NCI-H146 treated with DMSO at 0.1 percent for 48 hours (cell line): ENCODE measurements around the gene SHISAL2A.
A peak's percentile ranks its signal among the peaks of the same experiment; 100 is the strongest.

Experiments used
- DNase-seq: peaks from one replicate; lab custom pipeline; 2025; ENCODE audit not compliant: unreplicated experiment; lab: John Stamatoyannopoulos, UW

The SHISAL2A gene

DNA sequence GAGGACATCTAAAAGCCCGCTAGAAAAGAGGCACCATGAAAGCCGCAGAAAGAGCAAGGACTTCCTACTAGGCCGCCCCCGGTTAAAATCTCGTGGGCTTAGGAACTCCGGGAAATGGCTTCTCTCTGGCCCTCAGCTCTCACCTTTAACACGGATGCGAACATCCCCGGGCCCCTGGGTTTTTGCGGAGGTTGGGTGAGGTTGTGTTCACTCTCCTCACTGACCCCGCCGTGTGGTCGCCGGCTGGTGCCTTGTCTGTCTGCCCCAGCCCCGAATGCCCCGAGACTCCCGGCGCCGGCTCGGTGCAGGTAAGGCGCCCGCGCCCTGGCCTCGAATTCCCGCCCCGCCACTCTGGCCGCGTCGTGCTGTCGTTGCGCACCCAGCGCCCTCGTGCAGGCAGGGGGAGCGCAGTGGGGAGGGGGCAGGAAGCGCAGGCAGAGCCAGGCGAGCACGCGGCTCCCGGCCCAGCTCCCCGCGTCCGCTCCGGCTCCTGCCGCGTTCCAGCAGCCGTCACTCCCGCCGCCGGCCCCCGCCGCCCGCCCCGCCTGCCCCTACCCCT lies at the start of gene SHISAL2A:
Gene SHISAL2A (plus strand): TSS at position 437 of the 559 bp plus-strand sequence. CDS start 326 bp downstream, outside the sequence.
- DNase-seq = peak; percentile 36

DNA sequence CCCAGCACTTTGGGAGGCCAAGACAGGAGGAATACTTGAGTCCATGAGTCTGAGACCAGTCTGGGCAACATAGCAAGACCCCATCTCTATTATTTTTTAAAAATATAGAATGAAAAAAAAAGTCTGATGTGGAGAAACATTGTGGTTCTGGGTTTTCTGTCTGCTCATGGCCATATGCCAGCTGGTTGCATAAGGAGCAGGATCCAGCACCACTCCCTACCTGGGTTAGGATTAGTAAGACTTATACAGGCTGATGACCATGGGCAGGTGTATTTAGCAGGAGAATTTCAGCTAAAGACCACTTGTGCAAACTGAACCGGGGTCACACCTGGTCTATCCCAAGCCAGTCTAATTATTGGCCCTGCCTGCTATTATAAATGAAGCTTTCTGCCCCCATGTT lies 47.5 kb upstream of the SHISAL2A start:
- DNase-seq = no peak

DNA sequence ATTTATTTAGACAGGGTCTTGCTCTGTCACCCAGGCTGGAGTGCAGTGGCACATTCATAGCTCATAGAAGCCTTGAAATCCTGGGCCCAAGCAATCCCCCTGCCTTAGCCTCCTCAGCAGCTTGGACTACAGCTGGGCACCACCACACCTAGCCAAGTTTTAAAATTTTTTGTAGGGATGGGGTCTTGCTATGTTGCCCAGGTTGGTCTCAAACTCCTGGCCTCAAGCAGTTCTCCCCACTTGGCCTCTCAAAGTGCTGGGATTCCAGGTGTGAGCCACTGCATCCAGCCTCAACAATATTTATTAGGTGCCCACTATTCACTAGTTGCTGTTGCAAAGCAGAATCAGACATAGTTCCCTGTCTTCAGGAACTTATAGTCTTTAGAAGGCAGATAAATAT lies 44.9 kb upstream of the SHISAL2A start:
- no peak for DNase-seq

GRCh38 chr1:52588535-52588934 lies 44.4 kb upstream of the SHISAL2A start:
- DNase-seq = no peak

GRCh38 chr1:52590266-52590665 lies 42.7 kb upstream of the SHISAL2A start:
- peak; percentile 32 for DNase-seq

DNA sequence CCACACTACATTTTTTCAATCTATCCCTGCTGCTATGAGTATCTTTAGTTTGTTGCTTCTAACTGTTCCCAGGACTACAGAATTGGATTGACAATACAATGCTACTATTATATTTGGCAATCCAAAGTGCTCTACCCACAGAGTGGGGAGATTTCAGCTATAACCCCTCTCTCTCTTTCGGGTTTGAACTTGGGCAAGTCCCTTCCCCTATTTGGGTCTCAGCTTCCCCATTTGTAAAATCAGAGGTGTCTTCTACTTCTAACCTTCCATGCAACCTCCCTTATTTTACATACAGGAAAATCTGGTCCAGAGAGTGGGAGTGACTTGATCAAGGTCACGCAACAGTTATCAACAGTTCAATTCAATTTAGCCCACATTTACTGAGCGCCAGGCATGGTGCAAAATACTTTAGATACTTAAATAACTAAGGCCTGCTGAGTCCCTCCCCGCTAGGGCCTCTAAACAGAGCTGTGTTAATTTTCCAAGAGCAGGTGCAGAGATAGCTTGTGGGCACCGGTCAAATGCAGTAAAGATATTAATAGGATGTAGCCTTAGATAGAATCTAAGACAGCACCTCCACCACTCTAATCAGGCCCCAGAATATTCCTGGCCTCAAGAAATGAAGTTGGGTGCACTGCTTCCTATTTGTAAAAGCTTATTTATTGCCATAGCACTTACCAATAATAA lies 40.2 kb upstream of the SHISAL2A start:
- DNase-seq = peak; percentile 29

DNA sequence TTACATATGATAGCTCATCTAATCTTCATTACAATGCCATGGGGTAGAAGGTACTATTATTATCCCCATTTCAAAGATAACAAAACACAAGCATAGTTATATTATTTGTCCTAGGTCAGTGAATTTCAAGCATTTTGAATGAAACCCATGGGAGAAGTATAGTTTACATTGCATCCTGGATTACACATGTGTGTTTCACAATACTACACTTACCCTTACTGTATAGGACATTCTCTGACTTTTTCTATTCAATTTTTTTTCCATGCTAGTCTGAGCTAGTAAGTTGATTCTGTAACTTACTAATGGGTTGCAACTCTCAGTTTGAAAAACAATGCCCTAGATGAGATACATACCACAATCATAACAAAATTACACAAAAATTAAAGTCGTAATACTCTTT lies 39.5 kb upstream of the SHISAL2A start:
- DNase-seq = no peak

DNA sequence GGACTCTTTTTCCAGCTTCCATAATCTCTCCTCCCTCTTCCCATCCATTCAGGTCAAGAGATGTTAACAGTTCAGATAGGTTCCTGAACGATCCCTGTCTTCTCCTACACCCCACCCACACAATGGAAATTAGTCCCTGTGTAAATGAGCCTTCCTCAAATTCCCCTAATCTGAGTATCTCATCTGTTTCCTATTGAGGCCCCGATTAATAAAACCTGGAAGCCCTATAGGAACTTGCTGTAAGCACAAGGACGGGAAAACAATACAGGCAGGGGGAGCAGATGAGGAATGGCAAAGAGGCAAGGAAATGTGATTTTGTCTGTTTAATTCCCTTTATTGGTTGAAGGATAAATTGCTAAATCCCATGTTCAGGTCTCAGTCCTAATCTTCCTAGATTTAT lies 37.9 kb upstream of the SHISAL2A start:
- no peak for DNase-seq

GRCh38 chr1:52597912-52598311 lies 35.1 kb upstream of the SHISAL2A start:
- DNase-seq = no peak

DNA sequence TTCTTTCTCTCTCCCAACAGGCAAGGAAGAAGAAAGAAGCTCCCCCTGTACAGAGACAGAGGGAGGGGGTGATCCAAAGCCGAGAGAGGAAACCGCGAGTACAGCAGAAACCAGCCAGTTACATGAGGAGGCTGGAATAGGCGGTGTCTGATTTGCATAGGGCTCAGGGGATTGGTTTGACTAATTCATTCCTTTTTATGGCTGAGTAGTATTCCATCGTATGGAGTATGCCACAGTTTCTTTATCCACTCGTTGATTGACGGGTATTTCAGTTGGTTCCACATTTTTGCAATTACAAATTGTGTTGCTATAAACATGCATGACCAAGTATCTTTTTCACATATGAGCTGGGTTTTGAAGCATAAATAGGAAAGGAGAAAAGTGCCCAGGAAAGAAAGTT lies 34.2 kb upstream of the SHISAL2A start:
- no peak for DNase-seq

DNA sequence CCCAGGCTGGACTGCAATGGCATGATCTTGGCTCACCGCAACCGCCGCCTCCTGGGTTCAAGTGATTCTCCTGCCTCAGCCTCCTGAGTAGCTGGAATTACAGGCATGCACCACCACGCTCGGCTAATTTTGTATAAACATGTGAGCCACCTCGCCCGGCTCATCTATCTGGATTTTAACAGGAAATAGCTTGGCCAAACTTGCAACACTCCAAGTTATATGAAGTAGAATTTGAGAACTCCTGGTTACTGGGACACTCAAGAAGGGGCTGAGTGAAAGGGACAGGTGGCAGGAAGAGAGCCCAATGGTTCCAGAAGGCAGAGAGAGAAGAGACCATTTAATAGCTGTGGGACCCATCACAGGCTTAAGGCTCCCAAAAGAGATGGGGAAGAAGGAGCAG lies 33.7 kb upstream of the SHISAL2A start:
- DNase-seq = no peak

DNA sequence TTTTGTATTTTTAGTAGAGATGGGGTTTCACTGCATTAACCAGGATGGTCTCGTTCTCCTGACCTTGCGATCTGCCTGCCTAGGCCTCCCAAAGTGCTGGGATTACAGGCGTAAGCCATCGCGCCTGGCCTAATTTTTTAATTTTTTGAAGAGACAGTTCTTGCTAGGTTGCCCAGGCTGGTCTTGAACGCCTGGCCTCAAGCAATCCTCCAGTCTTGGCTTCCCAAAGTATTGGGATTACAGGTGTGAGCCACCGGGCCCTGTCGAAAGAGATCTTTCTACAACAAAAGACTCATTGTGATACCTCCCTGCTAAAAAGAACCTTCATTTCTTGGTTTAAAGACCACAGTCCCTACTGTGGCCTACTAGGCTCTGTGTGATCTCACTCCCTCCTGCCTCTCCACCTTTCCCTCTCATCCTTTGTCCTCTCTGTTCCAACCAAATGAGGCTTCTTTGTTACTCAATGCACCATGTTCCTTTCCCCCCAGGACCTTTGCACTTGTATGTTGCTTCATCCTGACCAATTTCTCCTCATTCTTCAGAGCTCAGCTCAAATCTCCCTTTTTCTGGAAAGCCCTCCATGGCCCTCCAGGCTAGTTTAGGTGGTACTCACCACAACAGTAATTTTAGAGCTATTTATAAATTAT lies 32.3 kb upstream of the SHISAL2A start:
- DNase-seq = no peak

DNA sequence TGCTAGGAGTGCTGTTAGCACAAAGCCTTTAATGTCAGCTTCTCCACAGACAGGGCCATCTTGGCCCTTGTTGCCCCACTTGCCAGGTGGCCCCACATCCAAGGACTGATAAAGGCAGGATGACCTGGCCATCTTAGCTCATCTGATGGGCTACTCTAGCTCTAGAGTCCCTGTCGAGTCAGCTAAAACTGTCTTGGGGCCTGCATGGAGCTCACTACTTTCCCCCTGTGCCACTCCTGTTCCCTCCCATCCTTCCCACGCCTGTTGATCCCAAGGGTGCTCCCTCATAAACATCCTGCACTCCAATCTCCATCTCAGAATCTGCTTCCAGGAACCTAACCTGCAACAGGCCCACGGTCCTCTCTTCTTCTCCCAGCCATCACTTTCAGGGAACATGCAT lies 31.4 kb upstream of the SHISAL2A start:
- no peak for DNase-seq

- DNase-seq = peak; percentile 24
Observed at GRCh38 chr1:52601991-52602855, 30.7 kb upstream of the SHISAL2A start, which contains the start of gene GPX7. Gene GPX7 (plus strand): TSS chr1:52602371. CDS start chr1:52602410, 39 bp downstream.

DNA sequence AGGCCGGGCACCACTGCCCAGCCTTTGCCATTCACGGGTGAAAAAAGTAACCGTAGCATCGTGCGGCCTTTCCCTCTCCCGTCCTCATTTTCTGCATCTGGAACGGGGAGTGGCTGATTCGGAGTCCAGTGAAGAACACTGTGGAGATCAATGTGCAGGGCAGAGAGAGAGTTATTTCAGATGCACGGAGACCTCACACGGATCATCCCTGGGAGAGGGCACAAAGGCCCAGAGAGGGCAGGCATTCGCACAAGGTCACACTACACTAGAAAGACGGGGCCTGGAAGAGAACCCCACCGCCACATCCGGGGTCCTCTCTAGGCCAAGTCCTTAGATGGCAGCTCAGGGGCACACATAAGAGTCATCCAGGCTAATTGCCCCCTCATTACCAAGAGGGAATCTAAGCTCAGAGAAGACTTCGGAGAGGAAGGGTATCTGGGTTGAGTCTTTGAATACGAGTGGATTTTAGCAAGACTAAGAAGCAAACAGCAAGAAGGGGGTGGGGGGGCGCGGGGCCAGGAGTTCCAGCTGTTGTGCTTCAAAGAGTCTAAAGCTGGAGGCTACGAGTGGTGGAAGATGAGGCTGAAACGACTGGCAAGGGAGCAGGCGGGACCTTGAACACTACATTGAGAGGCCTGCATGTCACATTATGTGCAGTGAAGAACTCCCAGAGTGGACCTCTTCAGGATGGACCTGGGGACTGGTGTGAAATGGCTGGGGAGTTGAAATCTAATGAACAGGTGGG lies 29.9 kb upstream of the SHISAL2A start:
- DNase-seq = no peak

DNA sequence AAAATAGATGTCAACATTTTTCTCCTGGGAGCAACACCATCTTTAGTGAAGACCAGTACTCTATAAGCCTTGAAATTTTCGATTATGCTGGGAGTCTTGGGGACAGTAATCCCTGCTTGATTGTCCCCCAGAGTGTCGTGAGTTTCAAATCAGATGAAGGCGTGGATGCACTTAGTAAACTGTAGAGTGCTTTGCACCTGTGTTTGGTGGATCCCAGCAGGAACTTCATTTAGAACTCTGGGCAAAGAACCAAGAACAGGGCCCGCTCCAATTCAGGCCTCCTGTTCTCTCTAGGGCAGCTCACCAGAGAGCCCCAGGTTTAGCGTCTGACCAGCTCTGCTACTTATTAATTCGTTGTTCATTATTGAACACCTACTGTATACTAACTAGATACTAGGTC lies 29.3 kb upstream of the SHISAL2A start:
- no peak for DNase-seq

DNA sequence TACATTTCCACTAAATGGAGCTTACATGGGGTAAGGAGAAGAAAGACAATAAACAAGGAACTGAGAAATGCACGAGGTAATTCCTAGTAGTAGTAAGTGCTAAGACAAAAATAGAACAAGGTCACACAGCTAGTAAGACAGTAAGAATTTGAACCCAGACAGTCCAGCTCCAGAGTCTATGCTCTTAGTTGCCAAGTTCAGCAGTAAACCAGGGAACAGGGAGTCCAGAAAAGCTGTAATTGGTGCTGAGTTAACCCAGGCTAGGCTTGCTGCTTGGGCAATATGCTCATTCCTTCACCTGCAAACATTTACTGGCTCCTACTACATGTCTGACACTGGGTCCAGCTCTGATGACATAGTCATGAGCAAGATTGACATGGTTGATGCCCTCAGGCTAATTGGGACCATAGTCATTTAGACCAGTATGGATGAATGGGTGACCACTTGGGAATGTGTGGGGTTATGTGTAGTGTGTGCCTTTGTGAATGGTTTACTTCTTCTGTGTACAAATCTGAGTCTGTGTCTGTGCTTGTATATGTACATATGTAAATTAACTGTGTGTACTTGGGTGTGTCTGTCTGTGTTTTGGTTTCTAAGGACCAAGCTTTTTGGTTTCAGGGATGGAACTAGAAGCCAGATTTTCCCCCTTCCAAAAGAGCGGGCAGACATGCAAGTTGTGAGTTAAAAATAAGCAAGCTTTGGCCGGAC lies 28.8 kb upstream of the SHISAL2A start:
- no peak for DNase-seq

- no peak for DNase-seq
Observed at GRCh38 chr1:52613636-52614373, 19.2 kb upstream of the SHISAL2A start.

- DNase-seq = no peak
Observed at GRCh38 chr1:52614671-52615070, 18.3 kb upstream of the SHISAL2A start.
